NT2/D1 (cell line): Measurements from ENCODE around the gene VAMP2.

Experiments
- DNase-seq: peaks from one replicate; pipeline ENCODE4 v3.0.0-alpha.2; 2011; ENCODE audit warnings: low read depth, low spot score
- H3K27me3 ChIP-seq: 2 replicates; pipeline ENCODE4 v1.6.0; 2011; ENCODE audit warnings: mild to moderate bottlenecking; ENCODE audit not compliant: insufficient read length, insufficient read depth
- H3K36me3 ChIP-seq: 2 replicates; pipeline ENCODE4 v1.6.1; 2011; ENCODE audit warnings: mild to moderate bottlenecking, low read length, mixed read lengths; ENCODE audit not compliant: insufficient read depth, insufficient read length
- H3K4me1 ChIP-seq: 2 replicates; pipeline ENCODE4 v1.5.1; 2011; ENCODE audit not compliant: insufficient read depth, insufficient read length
- H3K4me3 ChIP-seq: 2 replicates; pipeline ENCODE4 v1.5.1; 2011; ENCODE audit warnings: low read depth; ENCODE audit not compliant: insufficient read length
- H3K9ac ChIP-seq: 2 replicates; pipeline ENCODE4 v1.6.0; 2011; ENCODE audit warnings: low read depth; ENCODE audit not compliant: insufficient read length
- H3K9me3 ChIP-seq: 2 replicates; pipeline ENCODE4 v1.5.1; 2011; ENCODE audit warnings: mild to moderate bottlenecking, low read length; ENCODE audit not compliant: insufficient read depth
- SUZ12 ChIP-seq: IDR thresholded peaks from 2 replicates; pipeline ENCODE4 v1.6.1; 2011; ENCODE audit not compliant: insufficient read length, insufficient read depth; ENCODE audit errors: extremely low read depth
- YY1 ChIP-seq: IDR thresholded peaks from 2 replicates; pipeline ENCODE4 v1.6.1; 2011; ENCODE audit not compliant: insufficient read length, insufficient read depth
- ZNF274 ChIP-seq: IDR thresholded peaks from 2 replicates; pipeline ENCODE4 v1.6.1; 2011; ENCODE audit warnings: mild to moderate bottlenecking, low read depth, low read length

Gene VAMP2

GRCh38 chr17:8153525-8153956 lies 9.2 kb downstream of the VAMP2 start:
- Histone ChIP-seq H3K36me3 (peaks cover 19% of the 10 kb centered on the region), H3K27me3 (no peaks in the 10 kb centered on the region), H3K9ac (no peak overlapping the region), H3K9me3 (no peaks in the 10 kb centered on the region), H3K4me3 (no peak overlapping the region), H3K4me1 (peaks cover 9% of the 10 kb centered on the region)
- DNase-seq, result no peak
- TF ChIP-seq SUZ12 (no peak), ZNF274 (no peak), YY1 (no peak)

GRCh38 chr17:8153031-8153451 lies 9.7 kb downstream of the VAMP2 start:
- Histone ChIP-seq H3K4me3 (no peak overlapping the region), H3K9ac (no peak overlapping the region)
- no peak for DNase-seq

GRCh38 chr17:8152112-8152775 lies 10.5 kb downstream of the VAMP2 start, which contains the start of gene PER1:
PER1 (minus strand) TSS chr17:8152404; CDS start chr17:8150706, 1,698 bp downstream.
- H3K36me3 ChIP-seq, result peaks cover 29% of the 10 kb centered on the region
- H3K9ac ChIP-seq, result peak within 1 kb of the TSS; percentile 90
- H3K27me3 ChIP-seq, result no peaks in the 10 kb centered on the region
- no peak for DNase-seq
- TF ChIP-seq SUZ12, result no peak
- peak within 1 kb of the TSS; percentile 90 for H3K4me3 ChIP-seq
- no peaks in the 10 kb centered on the region for H3K9me3 ChIP-seq
- H3K4me1 ChIP-seq, result peaks cover 9% of the 10 kb centered on the region

More at GRCh38 chr17:8153031-8153451, 9.7 kb downstream of the VAMP2 start:
- peaks cover 9% of the 10 kb centered on the region for H3K4me1 ChIP-seq
- H3K9me3 ChIP-seq, result no peaks in the 10 kb centered on the region
- peaks cover 21% of the 10 kb centered on the region for H3K36me3 ChIP-seq
- H3K27me3 ChIP-seq, result no peaks in the 10 kb centered on the region
- TF ChIP-seq ZNF274 (no peak), YY1 (no peak), SUZ12 (no peak)

GRCh38 chr17:8151641-8152111 lies 11.1 kb downstream of the VAMP2 start:
- Histone ChIP-seq H3K9ac (peak overlapping the region; percentile 90), H3K9me3 (no peaks in the 10 kb centered on the region), H3K27me3 (no peaks in the 10 kb centered on the region), H3K4me3 (peak overlapping the region; percentile 90), H3K4me1 (peaks cover 9% of the 10 kb centered on the region), H3K36me3 (peaks cover 35% of the 10 kb centered on the region)
- DNase-seq, result no peak
- TF ChIP-seq ZNF274, result no peak

GRCh38 chr17:8151120-8151640 lies 11.6 kb downstream of the VAMP2 start:
- DNase-seq, result no peak
- H3K4me1 ChIP-seq, result peaks cover 9% of the 10 kb centered on the region
- TF ChIP-seq ZNF274 (no peak), SUZ12 (no peak), YY1 (no peak)

GRCh38 chr17:8150194-8151119 lies 12.3 kb downstream of the VAMP2 start:
- peaks cover 9% of the 10 kb centered on the region for H3K4me1 ChIP-seq
- peak overlapping the region; percentile 57 for H3K9ac ChIP-seq
- H3K27me3 ChIP-seq, result no peaks in the 10 kb centered on the region
- TF ChIP-seq YY1 (no peak), ZNF274 (no peak), SUZ12 (no peak)
- DNase-seq, result no peak
- no peaks in the 10 kb centered on the region for H3K9me3 ChIP-seq
- H3K4me3 ChIP-seq, result peak overlapping the region; percentile 90
- H3K36me3 ChIP-seq, result peaks cover 47% of the 10 kb centered on the region

More at GRCh38 chr17:8151120-8151640, 11.6 kb downstream of the VAMP2 start:
- Histone ChIP-seq H3K4me3 (peak overlapping the region; percentile 90), H3K27me3 (no peaks in the 10 kb centered on the region), H3K36me3 (peaks cover 40% of the 10 kb centered on the region), H3K9me3 (no peaks in the 10 kb centered on the region), H3K9ac (peak overlapping the region; percentile 90)
